ENCODE results near the gene MGAT1. TPM values are rescaled to one million over a fixed set of nuclear protein-coding genes. Genes with fewer than 3 reads are reported as not detected.

Gene MGAT1
- total and polyA plus RNA-seq, 9 donors = 66.6 to 154 (median 128) TPM

DNA sequence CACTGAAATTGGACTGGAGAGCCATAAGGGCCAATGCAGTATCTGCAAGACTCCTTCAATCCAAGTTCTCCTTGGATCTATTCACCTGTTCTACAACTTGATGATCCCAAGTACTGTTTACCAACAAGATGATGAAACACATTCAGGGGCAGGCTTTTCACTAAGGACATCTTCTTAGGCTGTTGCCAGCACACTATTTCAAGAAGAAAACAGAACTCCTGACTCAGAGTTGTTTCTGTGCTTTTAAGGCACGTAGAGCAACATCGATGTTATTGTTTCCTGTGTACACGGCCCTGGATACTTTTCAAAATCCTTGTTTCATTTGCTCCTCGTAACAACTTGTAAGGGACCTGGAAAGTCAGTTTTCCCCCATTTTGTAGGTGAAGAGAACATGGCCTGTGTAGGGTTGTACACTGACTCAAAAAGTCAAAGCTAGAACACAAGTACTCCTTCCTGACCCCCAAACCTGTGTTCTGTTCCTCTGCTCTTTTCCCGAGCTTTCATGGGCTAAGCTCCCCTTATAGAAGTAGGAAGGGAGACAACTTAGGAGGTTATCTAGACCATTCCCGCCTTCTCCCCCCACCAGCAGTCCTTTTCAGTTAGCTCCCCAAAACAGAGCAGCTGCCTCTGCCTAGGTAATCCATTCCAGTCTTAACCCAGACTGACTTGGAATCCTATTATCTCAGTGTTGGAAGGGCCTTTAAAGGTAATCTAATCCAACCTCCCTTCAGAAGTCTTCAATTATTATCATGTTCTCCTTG lies 5.2 kb upstream of the MGAT1 start:
- Histone ChIP-seq H3K27ac (peak overlapping the region; percentile 53 to 98), H3K4me1 (ENCODE audit: insufficient read depth) (peaks cover 30% of the 10 kb centered on the region), H3K9me3 (no peaks in the 10 kb centered on the region), H3K4me3 (peak overlapping the region; percentile 5), H3K27me3 (no peaks in the 10 kb centered on the region), H3K36me3 (no peaks in the 10 kb centered on the region)
- TF ChIP-seq, protein P1, sequence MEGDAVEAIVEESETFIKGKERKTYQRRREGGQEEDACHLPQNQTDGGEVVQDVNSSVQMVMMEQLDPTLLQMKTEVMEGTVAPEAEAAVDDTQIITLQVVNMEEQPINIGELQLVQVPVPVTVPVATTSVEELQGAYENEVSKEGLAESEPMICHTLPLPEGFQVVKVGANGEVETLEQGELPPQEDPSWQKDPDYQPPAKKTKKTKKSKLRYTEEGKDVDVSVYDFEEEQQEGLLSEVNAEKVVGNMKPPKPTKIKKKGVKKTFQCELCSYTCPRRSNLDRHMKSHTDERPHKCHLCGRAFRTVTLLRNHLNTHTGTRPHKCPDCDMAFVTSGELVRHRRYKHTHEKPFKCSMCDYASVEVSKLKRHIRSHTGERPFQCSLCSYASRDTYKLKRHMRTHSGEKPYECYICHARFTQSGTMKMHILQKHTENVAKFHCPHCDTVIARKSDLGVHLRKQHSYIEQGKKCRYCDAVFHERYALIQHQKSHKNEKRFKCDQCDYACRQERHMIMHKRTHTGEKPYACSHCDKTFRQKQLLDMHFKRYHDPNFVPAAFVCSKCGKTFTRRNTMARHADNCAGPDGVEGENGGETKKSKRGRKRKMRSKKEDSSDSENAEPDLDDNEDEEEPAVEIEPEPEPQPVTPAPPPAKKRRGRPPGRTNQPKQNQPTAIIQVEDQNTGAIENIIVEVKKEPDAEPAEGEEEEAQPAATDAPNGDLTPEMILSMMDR (IDR thresholded peaks at IDR 0.05) = no peak
- 15 to 18% (median 15%) methylated on average over 6 of the region's 6 CpGs for WGBS, 3 donors
- peak in 2 of 5 donors; percentile 6 to 14 for DNase-seq
- intact Hi-C loops (cut with DNase I) = no loop called here

DNA sequence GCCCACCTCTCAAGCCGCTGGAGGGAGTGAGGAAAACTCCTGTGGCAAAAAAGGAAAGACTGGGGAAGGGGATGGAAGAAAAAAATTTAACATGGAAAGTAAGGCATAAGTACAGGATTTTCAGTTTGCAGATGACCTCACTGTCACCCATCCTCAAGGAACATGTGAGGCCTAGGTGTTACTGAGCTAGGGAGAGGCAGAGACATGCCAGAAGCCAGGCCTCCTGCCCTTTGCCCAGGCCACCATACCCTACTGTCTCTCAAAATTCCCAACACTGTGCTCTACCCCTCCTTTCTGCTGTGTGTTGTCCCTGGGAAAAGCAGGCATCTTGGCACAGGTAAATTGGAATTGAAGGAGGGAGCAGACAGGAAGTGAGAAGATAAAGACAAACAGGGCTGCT lies 4.4 kb upstream of the MGAT1 start:
- 58 to 61% (median 60%) methylated on average over 1 of the region's 1 CpG for WGBS, 3 donors

DNA sequence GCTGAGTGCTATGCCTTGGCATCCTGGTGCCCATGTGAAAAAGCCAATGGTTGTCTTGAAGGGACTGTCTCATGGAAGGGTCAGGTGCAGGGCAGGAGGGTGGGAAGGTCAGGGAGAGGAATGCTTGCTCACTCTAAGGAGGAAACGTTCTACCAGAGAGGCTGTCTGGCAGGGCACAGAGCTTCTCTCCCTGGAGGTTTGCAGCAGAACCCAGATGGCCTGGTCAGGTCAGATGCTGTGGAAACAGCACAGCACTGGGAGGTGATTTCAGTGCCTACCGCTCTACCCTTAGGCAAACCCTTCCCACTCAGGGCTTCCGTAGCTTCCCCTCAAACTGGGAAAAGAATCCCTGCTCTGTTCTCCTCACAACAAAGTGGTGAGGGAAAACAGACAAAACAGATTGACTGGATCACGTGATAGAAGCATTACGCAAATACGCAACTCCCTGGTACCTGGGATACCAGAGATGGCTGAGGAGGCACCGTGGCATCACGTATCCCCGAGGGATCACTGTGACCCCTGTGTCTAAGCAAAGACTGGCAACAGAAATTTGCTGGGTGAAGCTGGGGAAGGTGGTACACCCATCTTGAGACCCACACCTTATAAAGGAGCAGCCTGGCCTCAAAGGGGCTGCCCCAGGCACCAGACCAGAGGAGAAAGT lies 3.9 kb upstream of the MGAT1 start:
- no peaks in the 10 kb centered on the region for H3K27me3 ChIP-seq
- H3K36me3 ChIP-seq = no peaks in the 10 kb centered on the region
- intact Hi-C loops (cut with DNase I) = no loop called here
- TF ChIP-seq, protein P1 (IDR thresholded peaks at IDR 0.05) = no peak
- TF ChIP-seq EP300 (IDR thresholded peaks at IDR 0.05) = no peak
- no peak for TF ChIP-seq POLR2A (IDR thresholded peaks at IDR 0.05)
- H3K9me3 ChIP-seq = no peaks in the 10 kb centered on the region
- WGBS, 3 donors = 57 to 75% (median 62%) methylated on average over 9 of the region's 9 CpGs
- DNase-seq = peak in 3 of 5 donors; percentile 18 to 26 (median 21)
- H3K4me3 ChIP-seq = no peak overlapping the region
- peaks cover 32% of the 10 kb centered on the region for H3K4me1 ChIP-seq (ENCODE audit: insufficient read depth)
- peak overlapping the region; percentile 53 to 98 for H3K27ac ChIP-seq

More for the DNA sequence above, 4.4 kb upstream of the MGAT1 start:
- Histone ChIP-seq H3K9me3 (no peaks in the 10 kb centered on the region), H3K4me3 (no peak overlapping the region), H3K27ac (peak overlapping the region; percentile 53 to 98), H3K4me1 (ENCODE audit: insufficient read depth) (peaks cover 30% of the 10 kb centered on the region), H3K36me3 (no peaks in the 10 kb centered on the region), H3K27me3 (no peaks in the 10 kb centered on the region)
- intact Hi-C loops (cut with DNase I) = no loop called here
- TF ChIP-seq EP300 (IDR thresholded peaks at IDR 0.05) (no peak), POLR2A (IDR thresholded peaks at IDR 0.05) (no peak)
- TF ChIP-seq, protein P1 (IDR thresholded peaks at IDR 0.05) = no peak
- peak in 1 of 5 donors; percentile 13 for DNase-seq

DNA sequence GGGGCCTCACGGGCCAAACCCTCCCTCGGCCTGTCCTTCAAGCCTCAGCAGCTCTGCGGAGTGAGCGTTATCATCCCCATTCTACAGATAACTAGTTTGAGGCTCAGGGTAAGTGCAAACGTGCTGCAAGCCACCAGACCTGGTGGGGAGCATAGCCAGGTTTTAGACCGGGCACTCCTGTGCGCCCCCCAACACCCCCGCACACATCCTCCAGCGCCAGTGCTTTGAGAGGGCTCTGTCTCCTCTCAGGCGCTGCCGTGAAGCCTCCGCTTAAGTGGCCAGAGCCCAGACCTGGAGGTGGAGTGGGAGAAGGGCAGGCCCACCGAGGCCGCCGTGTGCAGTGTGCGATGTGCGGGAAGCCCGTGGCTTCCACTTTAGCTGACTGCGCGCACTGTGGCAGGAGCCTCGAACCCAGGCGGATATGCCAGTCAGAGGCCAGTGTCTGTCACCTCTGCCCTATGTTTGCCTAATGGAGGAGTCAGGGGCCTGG lies 1.6 kb upstream of the MGAT1 start:
- Histone ChIP-seq H3K9me3 (no peaks in the 10 kb centered on the region), H3K4me1 (ENCODE audit: insufficient read depth) (peaks cover 40% of the 10 kb centered on the region), H3K36me3 (no peaks in the 10 kb centered on the region), H3K4me3 (no peak overlapping the region), H3K27me3 (no peaks in the 10 kb centered on the region), H3K27ac (peak overlapping the region; percentile 97 to 99)
- peak in 1 of 5 donors; percentile 35 for DNase-seq
- intact Hi-C loops (cut with DNase I) = loop anchor here in 1 of 4 donors (5.0 kb wide), 1 partner anchor 58 kb away; the partner anchor contains the start of gene ZFP62
- no peak for TF ChIP-seq EP300 (IDR thresholded peaks at IDR 0.05)
- TF ChIP-seq, protein P1 (IDR thresholded peaks at IDR 0.05) = no peak
- no peak for TF ChIP-seq POLR2A (IDR thresholded peaks at IDR 0.05)
- WGBS, 3 donors = 69 to 81% (median 74%) methylated on average over 22 of the region's 22 CpGs
